Activated CD8-positive, alpha-beta memory T cell treated with anti-CD3 and anti-CD28 coated beads for 36 hours (primary cell): ENCODE data around the gene CNN1. TPM values are rescaled to one million over a fixed set of nuclear protein-coding genes. Genes with fewer than 3 reads are reported as not detected.

Experiments used
- CTCF ChIA-PET: fragments of 350-600 bp; sonication (Branson Sonifier 250); formaldehyde crosslinking; loops from one replicate; lab custom pipeline; 2021; ENCODE audit warnings: antibody characterized with exemption; lab: Charles Lee
- POLR2A ChIA-PET: fragments of 350-600 bp; sonication (Branson Sonifier 250); formaldehyde crosslinking; loops from one replicate; lab custom pipeline; 2021; ENCODE audit warnings: antibody characterized with exemption; lab: Charles Lee
- total RNA-seq, 2 experiments: library from RNA; stranded (reverse); gene quantifications; one replicate each; pipeline ENCODE4 v1.2.3, GENCODE V29; 2021

The CNN1 gene
- total RNA-seq, 2 experiments from 2014 or later, result not detected

GRCh38 chr19:11581740-11582139 lies 43.1 kb downstream of the CNN1 start:
- ChIA-PET CTCF (interaction anchor here (0.6 to 2.2 kb wide), 7 partner anchors 14 to 1384 kb away, joined by 3 to 18 read pairs (median 3); partner anchors contain the start of gene ELOF1), POLR2A (interaction anchor here (0.6 to 2.6 kb wide), 5 partner anchors 16 to 620 kb away, joined by 3 to 11 read pairs (median 6); partner anchors contain the start of gene ELOF1)

GRCh38 chr19:11586331-11586730 lies 47.7 kb downstream of the CNN1 start:
- POLR2A ChIA-PET, result interaction anchor here (1.0 kb wide), 1 partner anchor 27 kb away, joined by 3 read pairs; the partner anchor contains the start of gene ELOF1
- CTCF ChIA-PET, result interaction anchor here (0.6 to 2.8 kb wide), 3 partner anchors 13 to 85 kb away, joined by 3 to 7 read pairs (median 5); no protein-coding TSS in a partner anchor

DNA sequence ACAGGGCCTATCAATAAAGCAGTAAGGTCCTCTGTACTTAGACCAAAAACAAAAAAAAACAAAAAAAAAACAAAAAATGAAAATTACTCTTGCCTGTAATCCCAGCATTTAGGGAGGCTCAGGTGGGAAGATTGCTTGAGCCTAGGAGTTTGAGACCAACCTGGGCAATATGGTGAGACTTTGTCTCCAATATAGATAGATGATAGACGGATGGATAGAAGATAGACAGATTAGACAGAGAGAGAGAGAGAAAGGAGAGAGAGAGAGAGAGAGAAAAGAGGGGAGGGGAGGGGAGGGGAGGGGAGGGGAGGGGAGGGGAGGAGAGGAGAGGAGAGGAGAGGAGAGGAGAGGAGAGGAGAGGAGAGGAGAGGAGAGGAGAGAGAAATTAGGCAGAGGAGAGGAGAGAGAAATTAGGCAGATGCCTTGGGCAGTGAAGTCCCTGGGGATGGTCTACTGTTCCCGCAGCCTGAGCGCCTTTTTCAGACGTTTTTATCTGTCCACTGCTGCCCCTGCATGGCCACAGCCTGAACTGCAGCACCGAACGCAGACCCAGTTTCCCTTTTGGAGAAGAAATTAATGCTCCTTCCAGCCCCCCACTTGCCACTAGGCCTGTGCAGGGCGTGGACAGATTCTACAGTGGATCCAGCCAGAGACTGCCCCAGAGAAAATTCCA lies 48.8 kb downstream of the CNN1 start:
- ChIA-PET CTCF (interaction anchor here (0.6 to 1.5 kb wide), 6 partner anchors 9 to 105 kb away, joined by 3 to 5 read pairs (median 4); partner anchors contain the start of gene ELOF1), POLR2A (interaction anchor here (1.0 kb wide), 1 partner anchor 28 kb away, joined by 3 read pairs; the partner anchor contains the start of gene ELOF1)

GRCh38 chr19:11587975-11588631 lies 49.5 kb downstream of the CNN1 start:
- CTCF ChIA-PET, result interaction anchor here (0.6 to 1.5 kb wide), 8 partner anchors 10 to 125 kb away, joined by 3 to 5 read pairs (median 3); partner anchors contain the start of gene ELOF1

DNA sequence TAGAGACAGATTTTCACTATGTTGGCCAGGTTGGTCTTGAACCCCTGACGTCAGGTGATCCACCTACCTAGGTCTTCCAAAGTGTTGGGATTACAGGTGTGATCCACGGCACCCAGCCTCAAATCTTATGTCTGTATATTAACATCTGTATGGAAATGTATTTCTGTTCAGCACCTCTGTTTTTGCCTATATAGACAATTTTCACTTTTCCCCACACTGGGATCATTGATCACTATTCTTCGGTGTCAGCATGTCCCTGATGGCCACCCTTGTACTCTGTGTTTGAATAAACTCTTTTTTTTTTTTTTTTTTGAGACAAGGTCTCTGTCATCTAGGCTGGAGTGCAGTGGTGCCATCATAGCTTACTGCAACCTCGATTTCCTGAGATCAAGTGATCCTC lies 55.4 kb downstream of the CNN1 start:
- POLR2A ChIA-PET, result interaction anchor here (0.7 kb wide), 1 partner anchor 24 kb away, joined by 6 read pairs; no protein-coding TSS in a partner anchor
- CTCF ChIA-PET, result interaction anchor here (1.4 to 1.7 kb wide), 2 partner anchors 58 to 112 kb away, joined by 3 to 4 read pairs; no protein-coding TSS in a partner anchor

More at GRCh38 chr19:11587975-11588631, 49.5 kb downstream of the CNN1 start:
- POLR2A ChIA-PET, result no interaction called here

DNA sequence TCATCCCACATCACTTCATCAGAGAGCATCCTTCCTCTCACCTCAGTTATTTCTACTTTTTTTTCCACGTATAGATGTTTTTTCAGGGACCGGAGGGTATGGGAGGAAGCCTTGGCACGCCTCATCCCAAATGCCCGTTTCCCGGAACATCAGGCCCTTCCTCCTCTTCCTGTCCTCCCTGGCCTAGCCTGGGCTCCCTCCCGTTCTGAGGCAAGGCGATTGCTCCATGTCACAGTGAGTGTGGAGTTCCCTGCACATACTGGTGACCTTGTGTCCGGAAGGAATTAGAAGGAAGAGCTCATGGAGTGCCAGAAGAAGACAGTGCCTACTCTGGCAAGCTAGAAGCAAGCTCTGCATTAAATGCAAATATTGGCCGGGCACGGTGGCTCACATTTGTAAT lies 57.5 kb downstream of the CNN1 start:
- POLR2A ChIA-PET, result no interaction called here
- CTCF ChIA-PET, result no interaction called here

DNA sequence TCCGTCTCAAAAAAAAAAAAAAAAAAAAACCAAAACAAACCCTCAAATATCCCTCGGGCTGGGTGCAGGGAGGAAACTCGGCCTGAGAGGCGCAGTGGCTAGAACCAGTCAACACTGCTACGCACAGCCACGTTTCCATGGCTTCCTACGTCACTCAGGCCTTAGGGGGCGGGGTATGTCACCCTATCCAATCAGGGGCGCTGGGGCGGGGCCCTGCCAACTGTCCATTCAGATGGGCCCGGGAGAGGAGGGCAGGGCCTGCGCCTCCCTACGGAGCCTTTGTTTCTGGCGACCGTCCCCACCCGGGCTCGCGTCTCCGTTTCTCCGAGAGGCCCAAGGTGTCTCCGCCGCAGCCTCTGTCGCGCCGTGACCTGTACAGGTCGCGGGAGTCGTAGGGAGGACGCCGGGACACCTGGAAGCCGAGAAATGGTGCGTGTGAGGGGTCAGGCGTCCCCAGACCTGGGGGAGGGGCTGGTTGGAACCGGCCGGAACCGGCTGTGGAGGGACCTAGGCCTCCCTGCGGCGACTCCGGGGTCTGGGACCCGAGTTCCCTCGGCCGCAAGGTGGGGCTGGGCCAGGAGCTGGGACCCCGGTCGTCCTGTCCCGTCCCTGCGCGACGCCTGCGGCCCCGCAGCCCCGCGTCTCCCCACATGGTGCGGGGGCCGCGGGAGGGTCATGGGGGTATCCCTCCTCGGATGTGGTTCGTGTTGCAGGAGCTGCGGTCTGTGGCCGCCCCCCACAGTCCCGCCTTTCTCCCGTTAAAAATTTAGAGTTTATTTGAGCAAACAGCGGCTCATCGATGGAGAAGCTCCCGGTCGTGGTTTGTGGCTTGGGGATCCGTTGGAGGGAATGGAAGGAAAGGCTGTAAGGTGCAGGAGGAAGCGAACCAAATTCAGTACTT lies 58.8 kb downstream of the CNN1 start, which contains the start of gene ZNF627:
Gene ZNF627 (plus strand): TSS at position 282 of the 901 bp plus-strand sequence. CDS start 145 bp downstream, at position 427.
- ChIA-PET CTCF (interaction anchor here (0.5 to 1.8 kb wide), 5 partner anchors 21 to 502 kb away, joined by 3 to 5 read pairs (median 3); no protein-coding TSS in a partner anchor), POLR2A (interaction anchor here (0.6 to 1.1 kb wide), 9 partner anchors 16 to 699 kb away, joined by 3 to 11 read pairs (median 5); partner anchors contain the start of gene ELOF1)

DNA sequence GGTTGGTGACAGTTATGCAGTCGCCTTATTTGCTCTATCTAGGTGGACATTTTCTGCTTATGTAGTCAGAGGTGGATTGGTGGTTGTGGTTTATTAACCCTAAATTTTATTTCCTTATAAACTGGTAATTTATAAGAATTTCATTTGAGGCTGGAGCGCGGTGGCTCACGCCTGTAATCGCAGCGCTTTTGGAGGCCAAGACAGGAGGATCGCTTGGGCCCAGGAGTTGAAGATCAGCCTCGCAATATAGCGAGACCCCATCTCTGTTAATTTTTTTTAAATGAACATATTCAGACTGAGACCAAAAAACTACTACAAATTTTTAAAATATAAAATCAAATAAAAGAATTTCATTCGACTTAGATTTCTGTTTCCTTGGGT lies 59.4 kb downstream of the CNN1 start:
- CTCF ChIA-PET, result interaction anchor here (0.5 to 1.8 kb wide), 3 partner anchors 37 to 503 kb away, joined by 3 to 5 read pairs (median 3); no protein-coding TSS in a partner anchor
- POLR2A ChIA-PET, result interaction anchor here (0.7 to 1.1 kb wide), 2 partner anchors 16 to 39 kb away, joined by 3 to 11 read pairs; partner anchors contain the start of gene ELOF1

DNA sequence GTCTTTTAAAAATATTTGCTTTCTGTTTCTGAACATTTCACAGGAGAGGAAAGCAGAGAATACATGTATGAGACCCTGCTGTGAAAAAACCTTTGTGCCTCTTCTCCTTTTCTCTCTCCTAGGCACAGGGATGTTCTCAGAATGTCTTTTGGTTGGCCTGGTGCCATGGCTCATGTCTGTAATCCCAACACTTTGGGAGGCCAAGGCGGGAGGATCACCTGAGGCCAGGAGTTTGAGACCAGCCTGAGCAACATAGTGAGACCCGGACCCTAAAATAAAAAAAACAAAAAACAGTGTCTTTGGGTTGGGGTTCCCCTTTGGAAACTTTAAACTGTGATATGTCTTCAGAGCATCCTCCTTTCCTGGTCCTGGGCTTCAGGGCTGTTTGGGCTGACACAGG lies 60.1 kb downstream of the CNN1 start:
- ChIA-PET POLR2A (no interaction called here), CTCF (no interaction called here)

DNA sequence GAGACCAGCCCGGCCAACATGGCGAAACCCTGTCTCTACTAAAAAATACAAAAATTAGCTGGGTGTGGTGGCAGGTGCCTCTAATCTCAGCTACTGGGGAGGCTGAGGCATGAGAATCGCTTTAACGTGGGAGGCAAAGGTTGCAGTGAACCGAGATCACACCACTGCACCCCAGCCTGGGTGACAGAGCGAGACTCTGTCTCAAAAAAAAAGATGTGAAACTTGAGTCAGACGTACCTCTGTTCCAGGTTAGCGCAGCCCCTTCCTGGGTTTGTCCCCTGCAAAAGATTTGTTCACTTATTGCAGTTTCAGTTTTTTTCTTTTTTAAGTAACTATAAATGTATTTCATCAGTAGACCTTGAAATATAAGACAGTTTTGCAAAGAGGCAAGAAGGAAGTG lies 61.1 kb downstream of the CNN1 start:
- ChIA-PET CTCF (interaction anchor here (0.6 kb wide), 1 partner anchor 76 kb away, joined by 4 read pairs; no protein-coding TSS in a partner anchor), POLR2A (interaction anchor here (0.6 kb wide), 1 partner anchor 1281 kb away, joined by 4 read pairs; no protein-coding TSS in a partner anchor)

Other genes with a start within 250 kb of the CNN1 start
- gene TSPAN16, start 242.7 kb upstream of the CNN1 start, total RNA-seq, result not detected
- 1 to 10 TPM; 5.4 to 5.5 TPM for gene RAB3D, start 199.2 kb upstream of the CNN1 start, total RNA-seq
- gene TMEM205, start 192.6 kb upstream of the CNN1 start, total RNA-seq, result 10 to 100 TPM; 26.0 to 29.3 TPM
- 10 to 100 TPM; 10.9 to 12.1 TPM for gene CCDC159, start 192.3 kb upstream of the CNN1 start, total RNA-seq
- gene PLPPR2, start 183.4 kb upstream of the CNN1 start, total RNA-seq, result 1 to 10 TPM; 1.3 to 1.7 TPM
- 1 to 10 TPM; 1.6 to 2.6 TPM for gene SWSAP1, start 164.2 kb upstream of the CNN1 start, total RNA-seq
- 1 to 10 TPM; 4.9 to 5.2 TPM for gene EPOR, start 154.5 kb upstream of the CNN1 start, total RNA-seq
- not detected for gene RGL3, start 119.5 kb upstream of the CNN1 start, total RNA-seq
- gene ODAD3, start 103.7 kb upstream of the CNN1 start, total RNA-seq, result under 1 TPM in 1 of 2 experiments, not detected in 1; 0.19 TPM
- 100 to 1,000 TPM; 254 to 256 TPM for gene PRKCSH, start 103.2 kb upstream of the CNN1 start, total RNA-seq
- gene ELAVL3, start 57.8 kb upstream of the CNN1 start, total RNA-seq, result not detected
- 10 to 100 TPM; 13.5 to 16.6 TPM for gene ZNF653, start 33.0 kb upstream of the CNN1 start, total RNA-seq
- gene ECSIT, start 9.7 kb upstream of the CNN1 start, total RNA-seq, result 10 to 100 TPM; 52.4 to 56.4 TPM
- gene ELOF1, start 20.4 kb downstream of the CNN1 start, total RNA-seq, result 10 to 100 TPM; 64.2 to 68.5 TPM
- 1 to 10 TPM; 2.5 to 3.1 TPM for gene ACP5, start 38.8 kb downstream of the CNN1 start, total RNA-seq
- gene ZNF627, start 58.6 kb downstream of the CNN1 start, total RNA-seq, result 1 to 10 TPM; 5.3 to 5.4 TPM
- 1 to 10 TPM; 4.1 to 4.7 TPM for gene ZNF823, start 200.1 kb downstream of the CNN1 start, total RNA-seq
- 1 to 10 TPM; 4.7 to 5.4 TPM for gene ZNF441, start 228.1 kb downstream of the CNN1 start, total RNA-seq